ENCODE results near the gene RFPL4AL1.
"Not testable (repeated sequence)": the region's sequence is repeated elsewhere in the genome, so short reads cannot be mapped to it uniquely, and the experiment has no call there.

The RFPL4AL1 gene

GRCh38 chr19:55738302-55738701, 30.6 kb upstream of the RFPL4AL1 start, which contains the start of gene NLRP9:
Gene NLRP9, minus strand, starts transcription at chr19:55738402. Its CDS starts 28 bp downstream, at chr19:55738374.
- no peaks in the 10 kb centered on the region for H3K27me3 ChIP-seq (ENCODE audit: insufficient read depth, poor library complexity, severe bottlenecking)
- DNase-seq (ENCODE audit: low read depth in 1 of 2, low spot score in 1 of 2) = no peak
- H3K27ac ChIP-seq (replicated peaks) = no peak within 1 kb of the TSS
- TF ChIP-seq POLR2AphosphoS5 (IDR thresholded peaks at IDR 0.05; ENCODE audit: low read depth) (no peak), SPI1 (IDR thresholded peaks at IDR 0.05; ENCODE audit: borderline replicate concordance, low read depth) (no peak), CTCF (IDR thresholded peaks at IDR 0.05; ENCODE audit: insufficient read depth, low read length) (no peak), GABPA (IDR thresholded peaks at IDR 0.05; ENCODE audit: low read depth) (no peak), REST (IDR thresholded peaks at IDR 0.05; ENCODE audit: insufficient replicate concordance, low read depth) (no peak)
- no peak within 1 kb of the TSS for H3K4me3 ChIP-seq (replicated peaks; ENCODE audit: insufficient read depth, low read length)

- no peak overlapping the region for H3K4me3 ChIP-seq (replicated peaks; ENCODE audit: insufficient read depth, low read length)
- H3K27me3 ChIP-seq (ENCODE audit: insufficient read depth, poor library complexity, severe bottlenecking) = no peaks in the 10 kb centered on the region
- DNase-seq (ENCODE audit: low read depth in 1 of 2, low spot score in 1 of 2) = no peak
- TF ChIP-seq POLR2AphosphoS5 (IDR thresholded peaks at IDR 0.05; ENCODE audit: low read depth) (no peak), REST (IDR thresholded peaks at IDR 0.05; ENCODE audit: insufficient replicate concordance, low read depth) (no peak), GABPA (IDR thresholded peaks at IDR 0.05; ENCODE audit: low read depth) (no peak), SPI1 (IDR thresholded peaks at IDR 0.05; ENCODE audit: borderline replicate concordance, low read depth) (no peak), CTCF (IDR thresholded peaks at IDR 0.05; ENCODE audit: insufficient read depth, low read length) (no peak)
- no peak overlapping the region for H3K27ac ChIP-seq (replicated peaks)
Measured at GRCh38 chr19:55750715-55751114, 18.2 kb upstream of the RFPL4AL1 start.

- H3K4me3 ChIP-seq (replicated peaks; ENCODE audit: insufficient read depth, low read length) = no peak overlapping the region
- TF ChIP-seq POLR2AphosphoS5 (IDR thresholded peaks at IDR 0.05; ENCODE audit: low read depth) = no peak
- no peak for TF ChIP-seq GABPA (IDR thresholded peaks at IDR 0.05; ENCODE audit: low read depth)
- TF ChIP-seq REST (IDR thresholded peaks at IDR 0.05; ENCODE audit: insufficient replicate concordance, low read depth) = no peak
- no peak for TF ChIP-seq CTCF (IDR thresholded peaks at IDR 0.05; ENCODE audit: insufficient read depth, low read length)
- DNase-seq (ENCODE audit: low read depth in 1 of 2, low spot score in 1 of 2) = no peak
- no peaks in the 10 kb centered on the region for H3K27me3 ChIP-seq (ENCODE audit: insufficient read depth, poor library complexity, severe bottlenecking)
- no peak overlapping the region for H3K27ac ChIP-seq (replicated peaks)
Measured at GRCh38 chr19:55753401-55753800, 15.5 kb upstream of the RFPL4AL1 start.

DNA sequence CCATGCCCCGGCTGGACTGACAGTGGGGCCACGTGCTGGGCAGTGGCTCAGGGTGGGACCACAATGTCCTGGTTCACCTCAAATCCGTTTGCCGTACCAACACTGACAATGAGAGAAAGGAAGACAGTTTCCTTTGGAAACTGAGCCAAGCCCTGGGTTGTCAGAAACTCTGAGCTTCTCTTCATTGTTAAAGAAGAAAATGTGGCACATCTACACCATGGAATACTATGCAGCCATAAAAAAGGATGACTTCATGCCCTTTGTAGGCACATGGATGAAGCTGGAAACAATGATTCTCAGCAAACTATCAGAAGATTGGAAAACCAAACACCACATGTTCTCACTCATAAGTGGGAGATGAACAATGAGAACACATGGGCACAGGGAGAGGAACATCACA, 12.1 kb upstream of the RFPL4AL1 start:
- H3K27ac ChIP-seq (replicated peaks); H3K27me3 ChIP-seq (ENCODE audit: insufficient read depth, poor library complexity, severe bottlenecking); DNase-seq (ENCODE audit: low read depth in 1 of 2, low spot score in 1 of 2): not testable (repeated sequence)

GRCh38 chr19:55758797-55759196, 10.1 kb upstream of the RFPL4AL1 start, which contains the start of gene RFPL4A:
Gene RFPL4A, plus strand, starts transcription at chr19:55759097. Its CDS starts 2,704 bp downstream, at chr19:55761801.
- H3K4me3 ChIP-seq (replicated peaks; ENCODE audit: insufficient read depth, low read length); DNase-seq (ENCODE audit: low read depth in 1 of 2, low spot score in 1 of 2); H3K27ac ChIP-seq (replicated peaks); H3K27me3 ChIP-seq (ENCODE audit: insufficient read depth, poor library complexity, severe bottlenecking): not testable (repeated sequence)

More for the DNA sequence above, 12.1 kb upstream of the RFPL4AL1 start:
- H3K4me3 ChIP-seq (replicated peaks; ENCODE audit: insufficient read depth, low read length) = not testable (repeated sequence)

Measured in HL-60 (cell line).